Liver (tissue), 9 donors: Measurements from ENCODE around the gene GADD45GIP1. TPM values are rescaled to one million over a fixed set of nuclear protein-coding genes. Genes with fewer than 3 reads are reported as not detected.

Source experiments
- DNase-seq: peaks from one replicate; pipeline ENCODE4 v3.0.0-alpha.2; 2017; ENCODE audit warnings: low spot score
- H3K27ac ChIP-seq, 2 donors: one replicate each; pipeline ENCODE4 v1.7.0; 2013; ENCODE audit warnings: inconsistent platforms in 2 of 2, low read length in 2 of 2, control low read depth in 1 of 2, low read depth in 1 of 2, mild to moderate bottlenecking in 1 of 2
- H3K27me3 ChIP-seq, 4 donors: one replicate each; pipeline versions ENCODE4 v1.6.1 to v1.7.0; 2013; ENCODE audit warnings: low read length in 3 of 4, inconsistent platforms in 1 of 4, mild to moderate bottlenecking in 1 of 4, moderate library complexity in 1 of 4; ENCODE audit not compliant: control insufficient read depth in 4 of 4, insufficient read depth in 4 of 4
- H3K36me3 ChIP-seq, 4 donors: one replicate each; pipeline versions ENCODE4 v1.6.1 to v1.7.0; 2013; ENCODE audit warnings: low read length in 3 of 4, mild to moderate bottlenecking in 3 of 4, low read depth in 1 of 4, moderate library complexity in 1 of 4; ENCODE audit not compliant: control insufficient read depth in 4 of 4, insufficient read depth in 3 of 4
- H3K4me1 ChIP-seq, 4 donors: one replicate each; pipeline versions ENCODE4 v1.6.1 to v1.7.0; 2013; ENCODE audit warnings: low read length in 3 of 4, mild to moderate bottlenecking in 3 of 4, moderate library complexity in 1 of 4; ENCODE audit not compliant: control insufficient read depth in 4 of 4, insufficient read depth in 4 of 4
- H3K4me3 ChIP-seq, 3 donors: one replicate each; pipeline versions ENCODE4 v1.6.1 to v1.7.0; 2013; ENCODE audit warnings: low read length in 3 of 3, control low read depth in 1 of 3, low read depth in 1 of 3, mild to moderate bottlenecking in 1 of 3
- H3K9ac ChIP-seq, 2 donors: one replicate each; pipeline ENCODE4 v1.7.0; 2013; ENCODE audit warnings: low read length in 2 of 2, mild to moderate bottlenecking in 2 of 2, moderate library complexity in 2 of 2, control low read depth in 1 of 2, low read depth in 1 of 2
- H3K9me3 ChIP-seq, 4 donors: one replicate each; pipeline versions ENCODE4 v1.6.1 to v1.7.0; 2013; ENCODE audit warnings: low read length in 3 of 4; ENCODE audit not compliant: control insufficient read depth in 4 of 4
- EGR1 ChIP-seq, 2 donors: IDR thresholded peaks; 2 replicates each; pipeline ENCODE4 v1.6.1; 2016 to 2018; ENCODE audit warnings: antibody characterized with exemption in 2 of 2, low read depth in 2 of 2
- FOXA1 ChIP-seq: IDR thresholded peaks from 2 replicates; pipeline ENCODE4 v1.6.1; 2016; ENCODE audit warnings: antibody characterized with exemption
- GABPA ChIP-seq, 2 donors: IDR thresholded peaks in 1 of 2; conservative IDR thresholded peaks in 1 of 2; 2 replicates each; pipeline ENCODE4 v1.6.1; 2016; ENCODE audit warnings: antibody characterized with exemption in 2 of 2, mild to moderate bottlenecking in 1 of 2, moderate library complexity in 1 of 2
- HNF4A ChIP-seq, 2 donors: conservative IDR thresholded peaks; 2 replicates each; pipeline ENCODE4 v1.6.1; 2016; ENCODE audit warnings: antibody characterized with exemption in 2 of 2, mild to moderate bottlenecking in 2 of 2
- HNF4G ChIP-seq: IDR thresholded peaks from 2 replicates; pipeline ENCODE4 v1.6.1; 2016; ENCODE audit warnings: antibody characterized with exemption
- JUND ChIP-seq, 2 donors: IDR thresholded peaks; 2 replicates each; pipeline ENCODE4 v1.6.1; 2016; ENCODE audit warnings: antibody characterized with exemption in 2 of 2
- NR2F2 ChIP-seq: IDR thresholded peaks from 2 replicates; pipeline ENCODE4 v1.6.1; 2016; ENCODE audit warnings: antibody characterized with exemption
- RAD21 ChIP-seq, 2 donors: IDR thresholded peaks; 2 replicates each; pipeline ENCODE4 v1.6.1; 2016; ENCODE audit warnings: antibody characterized with exemption in 2 of 2, mild to moderate bottlenecking in 2 of 2
- RXRA ChIP-seq, 2 donors: IDR thresholded peaks; 2 replicates each; pipeline ENCODE4 v1.6.1; 2017 to 2018; ENCODE audit warnings: antibody characterized with exemption in 2 of 2, mild to moderate bottlenecking in 1 of 2
- SP1 ChIP-seq: IDR thresholded peaks from 2 replicates; pipeline ENCODE4 v1.6.1; 2018; ENCODE audit warnings: antibody characterized with exemption, mild to moderate bottlenecking
- TAF1 ChIP-seq: conservative IDR thresholded peaks from 2 replicates; pipeline ENCODE4 v1.6.1; 2016; ENCODE audit warnings: antibody characterized with exemption, mild to moderate bottlenecking
- YY1 ChIP-seq: IDR thresholded peaks from 2 replicates; pipeline ENCODE4 v1.6.1; 2016; ENCODE audit warnings: antibody characterized with exemption, mild to moderate bottlenecking
- WGBS: extraction: QIAGEN DNeasy Blood & Tissue Kit; methylation state at CpG from one replicate; pipeline ENCODE4 v1.1.7; 2013; 5-methylcytosine and 5-hydroxymethylcytosine counted together
- polyA plus RNA-seq, 2 donors: library from polyadenylated mRNA; stranded (reverse) in 1 of 2; unstranded in 1 of 2; fragments of 200-250 nt in 1 of 2; fragments of >200 nt in 1 of 2; fragmentation: Nextera tagmentation in 1 of 2; extraction: Ambion mirVana in 1 of 2; gene quantifications; one replicate each; pipeline versions ENCODE4 v1.2.1 to v1.2.3, GENCODE V29; 2013 to 2015
- total RNA-seq, 2 donors: library from RNA; depleted of rRNA; stranded (reverse); fragments of >200 nt; gene quantifications; one replicate each; pipeline ENCODE4 v1.2.3, GENCODE V29; 2014
- TF ChIP-seq, protein P1 (sequence below): IDR thresholded peaks from 2 replicates; pipeline ENCODE4 v1.6.1; 2016; ENCODE audit warnings: antibody characterized with exemption
- TF ChIP-seq, protein P2 (sequence below): fragments of 150-350 bp; IDR thresholded peaks from 2 replicates; pipeline ENCODE4 v1.5.1; 2017; ENCODE audit warnings: improper control_type of control experiment, low read depth, low read length; ENCODE audit not compliant: missing input control
- TF ChIP-seq, protein P3 (sequence below): IDR thresholded peaks from 2 replicates; pipeline ENCODE4 v1.6.1; 2016; ENCODE audit warnings: antibody characterized with exemption
- TF ChIP-seq, protein P4 (sequence below): IDR thresholded peaks from 2 replicates; pipeline ENCODE4 v1.6.1; 2016; ENCODE audit warnings: antibody characterized with exemption
- donor health status: healthy.
- donor health status: healthy.
- donor health status: healthy.
- donor health status: healthy.
- donor health status: healthy.

Gene GADD45GIP1
- total and polyA plus RNA-seq, 4 donors = 8.4 to 54.2 (median 22.9) TPM

DNA sequence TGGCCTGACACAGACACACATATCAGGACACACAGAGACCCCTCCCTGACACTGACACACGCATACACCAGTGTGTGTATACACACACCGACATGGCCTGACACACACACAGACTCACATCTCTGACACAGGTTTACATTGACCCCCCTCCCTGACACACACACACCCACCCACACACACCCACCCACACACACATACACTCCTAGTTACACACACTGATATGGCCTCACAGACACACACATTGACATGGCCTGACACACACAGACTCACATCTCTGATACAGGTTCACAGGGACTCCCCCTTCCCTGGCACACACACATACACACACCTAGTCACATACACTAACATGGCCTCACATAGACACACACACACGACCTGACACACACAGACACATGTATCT, 33.8 kb upstream of the GADD45GIP1 start:
- TF ChIP-seq TAF1 (no peak), GABPA (IDR thresholded peaks at IDR 0.05 in 1 of 2, conservative IDR thresholded peaks at IDR 0.05 in 1 of 2) (no peak), HNF4G (no peak), HNF4A (conservative IDR thresholded peaks at IDR 0.05) (no peak), FOXA1 (no peak), NR2F2 (no peak), RXRA (IDR thresholded peaks at IDR 0.05) (no peak), SP1 (no peak), EGR1 (IDR thresholded peaks at IDR 0.05; ENCODE audit: low read depth in 2 of 2) (no peak), JUND (IDR thresholded peaks at IDR 0.05) (no peak), YY1 (no peak), RAD21 (IDR thresholded peaks at IDR 0.05) (no peak)
- TF ChIP-seq, protein P1, sequence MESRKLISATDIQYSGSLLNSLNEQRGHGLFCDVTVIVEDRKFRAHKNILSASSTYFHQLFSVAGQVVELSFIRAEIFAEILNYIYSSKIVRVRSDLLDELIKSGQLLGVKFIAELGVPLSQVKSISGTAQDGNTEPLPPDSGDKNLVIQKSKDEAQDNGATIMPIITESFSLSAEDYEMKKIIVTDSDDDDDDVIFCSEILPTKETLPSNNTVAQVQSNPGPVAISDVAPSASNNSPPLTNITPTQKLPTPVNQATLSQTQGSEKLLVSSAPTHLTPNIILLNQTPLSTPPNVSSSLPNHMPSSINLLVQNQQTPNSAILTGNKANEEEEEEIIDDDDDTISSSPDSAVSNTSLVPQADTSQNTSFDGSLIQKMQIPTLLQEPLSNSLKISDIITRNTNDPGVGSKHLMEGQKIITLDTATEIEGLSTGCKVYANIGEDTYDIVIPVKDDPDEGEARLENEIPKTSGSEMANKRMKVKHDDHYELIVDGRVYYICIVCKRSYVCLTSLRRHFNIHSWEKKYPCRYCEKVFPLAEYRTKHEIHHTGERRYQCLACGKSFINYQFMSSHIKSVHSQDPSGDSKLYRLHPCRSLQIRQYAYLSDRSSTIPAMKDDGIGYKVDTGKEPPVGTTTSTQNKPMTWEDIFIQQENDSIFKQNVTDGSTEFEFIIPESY = no peak
- TF ChIP-seq, protein P2, sequence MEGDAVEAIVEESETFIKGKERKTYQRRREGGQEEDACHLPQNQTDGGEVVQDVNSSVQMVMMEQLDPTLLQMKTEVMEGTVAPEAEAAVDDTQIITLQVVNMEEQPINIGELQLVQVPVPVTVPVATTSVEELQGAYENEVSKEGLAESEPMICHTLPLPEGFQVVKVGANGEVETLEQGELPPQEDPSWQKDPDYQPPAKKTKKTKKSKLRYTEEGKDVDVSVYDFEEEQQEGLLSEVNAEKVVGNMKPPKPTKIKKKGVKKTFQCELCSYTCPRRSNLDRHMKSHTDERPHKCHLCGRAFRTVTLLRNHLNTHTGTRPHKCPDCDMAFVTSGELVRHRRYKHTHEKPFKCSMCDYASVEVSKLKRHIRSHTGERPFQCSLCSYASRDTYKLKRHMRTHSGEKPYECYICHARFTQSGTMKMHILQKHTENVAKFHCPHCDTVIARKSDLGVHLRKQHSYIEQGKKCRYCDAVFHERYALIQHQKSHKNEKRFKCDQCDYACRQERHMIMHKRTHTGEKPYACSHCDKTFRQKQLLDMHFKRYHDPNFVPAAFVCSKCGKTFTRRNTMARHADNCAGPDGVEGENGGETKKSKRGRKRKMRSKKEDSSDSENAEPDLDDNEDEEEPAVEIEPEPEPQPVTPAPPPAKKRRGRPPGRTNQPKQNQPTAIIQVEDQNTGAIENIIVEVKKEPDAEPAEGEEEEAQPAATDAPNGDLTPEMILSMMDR = no peak
- TF ChIP-seq, protein P3, sequence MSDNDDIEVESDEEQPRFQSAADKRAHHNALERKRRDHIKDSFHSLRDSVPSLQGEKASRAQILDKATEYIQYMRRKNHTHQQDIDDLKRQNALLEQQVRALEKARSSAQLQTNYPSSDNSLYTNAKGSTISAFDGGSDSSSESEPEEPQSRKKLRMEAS = no peak
- TF ChIP-seq, protein P4, sequence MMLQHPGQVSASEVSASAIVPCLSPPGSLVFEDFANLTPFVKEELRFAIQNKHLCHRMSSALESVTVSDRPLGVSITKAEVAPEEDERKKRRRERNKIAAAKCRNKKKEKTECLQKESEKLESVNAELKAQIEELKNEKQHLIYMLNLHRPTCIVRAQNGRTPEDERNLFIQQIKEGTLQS = no peak
- WGBS = 74% methylated on average over 3 of the region's 3 CpGs

DNA sequence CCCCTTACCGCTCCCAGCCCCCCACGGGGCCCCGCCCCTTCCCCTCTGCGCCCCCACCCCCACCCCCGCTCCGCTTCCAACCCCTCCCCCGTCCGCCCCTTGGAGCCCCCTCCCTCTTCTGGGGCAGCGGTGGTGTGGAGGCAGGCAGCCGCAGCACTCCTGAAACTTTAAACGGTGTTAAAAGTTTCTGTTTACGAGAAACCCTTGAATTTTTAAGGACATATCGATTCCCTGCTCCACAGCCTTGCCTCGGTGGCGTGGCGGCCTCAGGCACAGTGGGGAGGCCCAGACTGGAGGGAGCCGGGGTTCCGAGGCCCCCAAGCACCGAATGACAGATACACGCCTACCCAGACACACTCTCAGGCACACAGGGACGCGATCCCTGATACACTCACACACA, 33.4 kb upstream of the GADD45GIP1 start:
- WGBS = 46% methylated on average over 22 of the region's 22 CpGs

More for the DNA sequence above, 33.8 kb upstream of the GADD45GIP1 start:
- Histone ChIP-seq H3K27me3 (no peaks in the 10 kb centered on the region), H3K9ac (no peak overlapping the region), H3K27ac (no peak overlapping the region), H3K36me3 (no peaks in the 10 kb centered on the region), H3K9me3 (no peaks in the 10 kb centered on the region), H3K4me3 (no peak overlapping the region), H3K4me1 (peaks cover 0 to 5% (median 0%) of the 10 kb centered on the region in 4 donors)
- no peak for DNase-seq

More for the DNA sequence above, 33.4 kb upstream of the GADD45GIP1 start:
- Histone ChIP-seq H3K9ac (no peak overlapping the region), H3K36me3 (no peaks in the 10 kb centered on the region), H3K4me1 (peaks cover 0 to 5% (median 0%) of the 10 kb centered on the region in 4 donors), H3K27me3 (no peaks in the 10 kb centered on the region), H3K9me3 (no peaks in the 10 kb centered on the region), H3K27ac (no peak overlapping the region), H3K4me3 (no peak overlapping the region)
- DNase-seq = no peak
- TF ChIP-seq, protein P1 = no peak
